ENCODE data around the gene SBK1. TPM values are rescaled to one million over a fixed set of nuclear protein-coding genes. Genes with fewer than 3 reads are reported as not detected.
A peak's percentile ranks its signal among the peaks of the same experiment; 100 is the strongest.

Gene SBK1
- total RNA-seq, 1 donor from 2014 or later = 7.0 TPM

GRCh38 chr16:28283798-28284577 lies 8.3 kb upstream of the SBK1 start:
- Histone ChIP-seq H3K27ac (ENCODE audit: low read depth, low read length) (no peak overlapping the region), H3K4me3 (ENCODE audit: insufficient read depth, low read depth, low read length) (no peak overlapping the region), H4K20me1 (ENCODE audit: insufficient read depth, low read length) (no peaks in the 10 kb centered on the region), H3K9ac (ENCODE audit: low read length) (no peak overlapping the region), H3K9me3 (ENCODE audit: insufficient read depth, low read depth, low read length) (no peaks in the 10 kb centered on the region), H3K79me2 (ENCODE audit: insufficient read depth, low read length) (no peaks in the 10 kb centered on the region), H3K36me3 (ENCODE audit: insufficient read depth, low read length) (no peaks in the 10 kb centered on the region), H3K27me3 (ENCODE audit: insufficient read depth, low read length) (no peaks in the 10 kb centered on the region), H2AFZ (ENCODE audit: low read depth, low read length) (no peak overlapping the region), H3K4me1 (ENCODE audit: insufficient read depth, low read length) (no peaks in the 10 kb centered on the region), H3K4me2 (ENCODE audit: low read length) (no peak overlapping the region)
- FAIRE-seq = no peak
- DNase-seq (ENCODE audit: low read depth) = no peak
- Mint-ChIP-seq H3K27ac (ENCODE audit: unreplicated experiment) (no peak overlapping the region), H3K36me3 (ENCODE audit: low read depth, unreplicated experiment) (no peaks in the 10 kb centered on the region), H3K4me1 (ENCODE audit: low read depth, unreplicated experiment) (no peaks in the 10 kb centered on the region), H3K4me3 (ENCODE audit: unreplicated experiment) (no peak overlapping the region), H3K27me3 (ENCODE audit: low read depth, unreplicated experiment) (peaks cover 8% of the 10 kb centered on the region), H3K9me3 (ENCODE audit: unreplicated experiment) (no peaks in the 10 kb centered on the region)
- no peak for TF ChIP-seq EZH2 (IDR thresholded peaks at IDR 0.05; ENCODE audit: insufficient read depth, low read length)
- TF ChIP-seq CTCF (IDR thresholded peaks at IDR 0.05; ENCODE audit: insufficient read depth, low read depth, low read length) = no peak

- Mint-ChIP-seq H3K27ac (ENCODE audit: unreplicated experiment) (no peak overlapping the region), H3K4me3 (ENCODE audit: unreplicated experiment) (peak overlapping the region; percentile 23), H3K27me3 (ENCODE audit: low read depth, unreplicated experiment) (peaks cover 10% of the 10 kb centered on the region), H3K9me3 (ENCODE audit: unreplicated experiment) (no peaks in the 10 kb centered on the region), H3K4me1 (ENCODE audit: low read depth, unreplicated experiment) (no peaks in the 10 kb centered on the region), H3K36me3 (ENCODE audit: low read depth, unreplicated experiment) (no peaks in the 10 kb centered on the region)
- Histone ChIP-seq H3K79me2 (ENCODE audit: insufficient read depth, low read length) (no peaks in the 10 kb centered on the region), H3K4me1 (ENCODE audit: insufficient read depth, low read length) (no peaks in the 10 kb centered on the region), H3K27ac (ENCODE audit: low read depth, low read length) (no peak overlapping the region), H3K9me3 (ENCODE audit: insufficient read depth, low read depth, low read length) (no peaks in the 10 kb centered on the region), H2AFZ (ENCODE audit: low read depth, low read length) (no peak overlapping the region), H3K9ac (ENCODE audit: low read length) (no peak overlapping the region), H3K4me2 (ENCODE audit: low read length) (no peak overlapping the region), H3K4me3 (ENCODE audit: insufficient read depth, low read depth, low read length) (no peak overlapping the region), H3K36me3 (ENCODE audit: insufficient read depth, low read length) (no peaks in the 10 kb centered on the region), H4K20me1 (ENCODE audit: insufficient read depth, low read length) (no peaks in the 10 kb centered on the region), H3K27me3 (ENCODE audit: insufficient read depth, low read length) (no peaks in the 10 kb centered on the region)
- no peak for FAIRE-seq
- no peak for DNase-seq (ENCODE audit: low read depth)
- TF ChIP-seq CTCF (IDR thresholded peaks at IDR 0.05; ENCODE audit: insufficient read depth, low read depth, low read length) = no peak
- TF ChIP-seq EZH2 (IDR thresholded peaks at IDR 0.05; ENCODE audit: insufficient read depth, low read length) = no peak
These were observed 6.7 kb upstream of the SBK1 start for GRCh38 chr16:28285649-28286048.

GRCh38 chr16:28288114-28288513 lies 4.2 kb upstream of the SBK1 start:
- FAIRE-seq (no peak), DNase-seq (ENCODE audit: low read depth) (no peak)
- Mint-ChIP-seq H3K9me3 (ENCODE audit: unreplicated experiment) (no peaks in the 10 kb centered on the region), H3K4me3 (ENCODE audit: unreplicated experiment) (no peak overlapping the region), H3K27ac (ENCODE audit: unreplicated experiment) (no peak overlapping the region), H3K27me3 (ENCODE audit: low read depth, unreplicated experiment) (peaks cover 9% of the 10 kb centered on the region), H3K4me1 (ENCODE audit: low read depth, unreplicated experiment) (no peaks in the 10 kb centered on the region), H3K36me3 (ENCODE audit: low read depth, unreplicated experiment) (no peaks in the 10 kb centered on the region)
- Histone ChIP-seq H3K36me3 (ENCODE audit: insufficient read depth, low read length) (no peaks in the 10 kb centered on the region), H2AFZ (ENCODE audit: low read depth, low read length) (no peak overlapping the region), H3K4me1 (ENCODE audit: insufficient read depth, low read length) (peaks cover 2% of the 10 kb centered on the region), H3K79me2 (ENCODE audit: insufficient read depth, low read length) (no peaks in the 10 kb centered on the region), H3K9me3 (ENCODE audit: insufficient read depth, low read depth, low read length) (no peaks in the 10 kb centered on the region), H3K4me2 (ENCODE audit: low read length) (no peak overlapping the region), H3K9ac (ENCODE audit: low read length) (no peak overlapping the region), H4K20me1 (ENCODE audit: insufficient read depth, low read length) (no peaks in the 10 kb centered on the region), H3K4me3 (ENCODE audit: insufficient read depth, low read depth, low read length) (no peak overlapping the region), H3K27ac (ENCODE audit: low read depth, low read length) (no peak overlapping the region), H3K27me3 (ENCODE audit: insufficient read depth, low read length) (peaks cover 4% of the 10 kb centered on the region)
- no peak for TF ChIP-seq CTCF (IDR thresholded peaks at IDR 0.05; ENCODE audit: insufficient read depth, low read depth, low read length)
- TF ChIP-seq EZH2 (IDR thresholded peaks at IDR 0.05; ENCODE audit: insufficient read depth, low read length) = no peak
